HUES6 (cell line): ENCODE measurements around the gene ADGRL3.

ENCODE experiments used
- H3K27ac ChIP-seq: 2 replicates; pipeline ENCODE4 v1.7.0; 2013; ENCODE audit warnings: low read depth, mild to moderate bottlenecking, low read length, inconsistent platforms
- H3K27me3 ChIP-seq: 2 replicates; pipeline ENCODE4 v1.6.1; 2013; ENCODE audit warnings: low read length; ENCODE audit not compliant: control insufficient read depth, insufficient read depth
- H3K36me3 ChIP-seq: 2 replicates; pipeline ENCODE4 v1.6.1; 2013; ENCODE audit warnings: low read length; ENCODE audit not compliant: control insufficient read depth, insufficient read depth
- H3K4me1 ChIP-seq: 2 replicates; pipeline ENCODE4 v1.6.1; 2013; ENCODE audit warnings: low read length; ENCODE audit not compliant: control insufficient read depth, insufficient read depth
- H3K4me3 ChIP-seq: 2 replicates; pipeline ENCODE4 v1.5.1; 2013; ENCODE audit warnings: low read depth, low read length
- H3K9ac ChIP-seq: one replicate; pipeline ENCODE4 v1.6.1; 2013; ENCODE audit warnings: mild to moderate bottlenecking, low read length
- H3K9me3 ChIP-seq: 2 replicates; pipeline ENCODE4 v1.6.1; 2013; ENCODE audit warnings: low read depth, low read length; ENCODE audit not compliant: control insufficient read depth, insufficient read depth

Gene ADGRL3

DNA sequence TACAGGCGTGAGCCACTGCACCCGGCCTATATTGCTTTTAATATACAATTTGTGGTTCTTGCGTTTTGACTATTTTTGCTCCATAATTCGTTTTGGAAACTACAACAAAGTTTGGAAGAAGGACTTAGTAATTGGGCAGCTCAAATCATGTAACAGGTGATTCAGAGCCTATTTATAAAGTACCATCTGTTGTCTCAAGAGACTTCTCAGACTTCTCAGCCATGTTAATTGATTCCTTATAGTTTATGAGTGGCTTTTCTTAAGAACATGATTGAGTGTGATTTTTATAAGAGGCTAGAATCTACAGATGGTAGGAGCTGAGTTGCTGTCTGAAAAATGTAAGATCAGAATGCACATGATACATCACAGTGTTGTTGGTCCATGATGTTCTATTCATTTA, 240.2 kb downstream of the ADGRL3 start:
- Histone ChIP-seq H3K36me3 (no peaks in the 10 kb centered on the region), H3K27ac (no peak overlapping the region), H3K9ac (no peak overlapping the region), H3K9me3 (no peaks in the 10 kb centered on the region), H3K27me3 (no peaks in the 10 kb centered on the region), H3K4me3 (no peak overlapping the region), H3K4me1 (no peaks in the 10 kb centered on the region)

- Histone ChIP-seq H3K27me3 (no peaks in the 10 kb centered on the region), H3K9ac (no peak overlapping the region), H3K9me3 (no peaks in the 10 kb centered on the region), H3K4me1 (no peaks in the 10 kb centered on the region), H3K4me3 (no peak overlapping the region), H3K36me3 (no peaks in the 10 kb centered on the region), H3K27ac (no peak overlapping the region)
Observed at GRCh38 chr4:61442936-61443335, 242.8 kb downstream of the ADGRL3 start.

- H3K4me3 ChIP-seq: no peak overlapping the region
Observed at GRCh38 chr4:61443813-61444510, 243.8 kb downstream of the ADGRL3 start.

DNA sequence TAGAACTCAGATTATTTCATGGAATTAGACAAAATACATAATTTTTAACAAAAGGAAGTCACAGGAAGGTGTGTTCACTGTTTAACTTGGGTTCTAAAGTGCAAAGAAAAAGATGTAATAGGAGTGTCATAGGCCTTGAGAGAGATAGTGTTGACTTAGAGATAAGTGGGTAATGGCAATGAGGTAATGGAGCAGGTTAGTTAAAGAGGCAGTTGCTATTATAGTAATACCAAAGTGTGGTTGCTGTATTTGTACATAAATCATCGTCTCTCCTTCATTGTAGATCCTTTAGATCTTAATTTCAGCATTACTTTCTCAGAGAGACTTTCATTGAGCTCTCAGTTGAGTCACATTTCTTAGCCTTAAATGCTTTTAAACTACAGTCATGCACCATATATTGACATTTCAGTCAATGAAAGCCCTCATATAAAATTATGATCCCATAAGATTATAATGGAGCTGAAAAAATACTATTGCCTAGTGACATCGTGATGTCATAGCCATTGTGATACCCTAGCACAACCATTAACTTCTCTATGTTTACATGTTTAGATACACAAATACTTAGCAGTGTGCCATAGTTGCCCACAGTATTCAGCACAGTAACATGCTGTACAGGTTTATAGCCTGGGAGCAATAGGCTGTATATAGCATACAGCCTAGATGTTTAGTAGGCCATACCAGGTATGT, 245.4 kb downstream of the ADGRL3 start:
- H3K9me3 ChIP-seq: no peaks in the 10 kb centered on the region
- no peak overlapping the region for H3K27ac ChIP-seq
- no peaks in the 10 kb centered on the region for H3K4me1 ChIP-seq
- no peak overlapping the region for H3K4me3 ChIP-seq
- H3K36me3 ChIP-seq: no peaks in the 10 kb centered on the region
- no peaks in the 10 kb centered on the region for H3K27me3 ChIP-seq
- H3K9ac ChIP-seq: no peak overlapping the region

More at GRCh38 chr4:61443813-61444510, 243.8 kb downstream of the ADGRL3 start:
- H3K27ac ChIP-seq: no peak overlapping the region; the same call in 1 of the 2 replicates
- no peaks in the 10 kb centered on the region for H3K27me3 ChIP-seq
- no peak overlapping the region for H3K9ac ChIP-seq
- no peaks in the 10 kb centered on the region for H3K36me3 ChIP-seq
- H3K4me1 ChIP-seq: no peaks in the 10 kb centered on the region
- H3K9me3 ChIP-seq: no peaks in the 10 kb centered on the region

DNA sequence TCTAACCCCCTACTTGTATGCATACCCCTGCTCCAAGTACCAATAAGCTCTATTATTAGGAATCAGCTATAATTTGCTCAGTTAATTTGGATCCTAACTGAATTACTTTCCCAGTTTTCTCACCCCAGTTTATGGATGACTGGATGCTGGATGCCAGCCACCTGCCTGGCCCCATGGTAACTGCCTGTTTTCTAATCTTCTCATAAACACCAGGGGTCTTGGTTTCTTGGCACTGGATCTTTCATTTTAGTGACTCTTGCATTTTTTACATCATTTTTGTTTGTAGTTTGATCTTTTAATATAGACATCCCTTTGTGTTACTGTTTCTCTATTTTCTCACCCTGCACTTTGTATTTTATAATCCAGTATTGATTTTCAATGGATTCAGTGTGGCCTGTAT, 246.8 kb downstream of the ADGRL3 start:
- Histone ChIP-seq H3K4me1 (no peaks in the 10 kb centered on the region), H3K36me3 (no peaks in the 10 kb centered on the region)

DNA sequence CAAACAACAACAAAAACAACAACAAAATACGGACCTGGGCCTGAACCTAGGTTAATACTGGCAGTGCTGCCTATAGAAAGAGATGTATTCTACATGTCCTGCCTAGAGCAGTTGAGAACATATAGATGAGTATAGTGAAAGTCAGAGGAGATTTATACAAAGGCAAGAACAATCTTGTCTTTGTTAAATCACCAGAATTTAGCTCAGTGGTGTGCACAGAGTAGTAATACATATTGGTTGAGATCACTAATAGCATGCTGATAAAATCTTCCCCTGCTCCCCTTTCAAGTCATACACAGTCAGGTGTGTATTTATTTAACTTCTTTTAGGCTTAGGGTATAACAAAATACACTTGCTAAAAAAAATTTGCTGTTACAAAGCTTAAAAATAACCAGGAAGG, 247.8 kb downstream of the ADGRL3 start:
- no peaks in the 10 kb centered on the region for H3K9me3 ChIP-seq
- no peaks in the 10 kb centered on the region for H3K36me3 ChIP-seq
- H3K9ac ChIP-seq: no peak overlapping the region
- no peak overlapping the region for H3K4me3 ChIP-seq
- no peaks in the 10 kb centered on the region for H3K4me1 ChIP-seq
- H3K27ac ChIP-seq: no peak overlapping the region
- no peaks in the 10 kb centered on the region for H3K27me3 ChIP-seq

More for the DNA sequence above, 246.8 kb downstream of the ADGRL3 start:
- H3K27me3 ChIP-seq: no peaks in the 10 kb centered on the region
- no peak overlapping the region for H3K27ac ChIP-seq
- H3K9ac ChIP-seq: no peak overlapping the region
- H3K9me3 ChIP-seq: no peaks in the 10 kb centered on the region
- H3K4me3 ChIP-seq: no peak overlapping the region

GRCh38 chr4:61451935-61452334, 251.8 kb downstream of the ADGRL3 start:
- Histone ChIP-seq H3K27ac (no peak overlapping the region), H3K9ac (no peak overlapping the region), H3K27me3 (no peaks in the 10 kb centered on the region), H3K4me3 (no peak overlapping the region), H3K9me3 (no peaks in the 10 kb centered on the region), H3K36me3 (no peaks in the 10 kb centered on the region), H3K4me1 (no peaks in the 10 kb centered on the region)

- H3K27ac ChIP-seq: no peak overlapping the region
- H3K4me1 ChIP-seq: no peaks in the 10 kb centered on the region
- H3K36me3 ChIP-seq: no peaks in the 10 kb centered on the region
- no peak overlapping the region for H3K4me3 ChIP-seq
- H3K9me3 ChIP-seq: no peaks in the 10 kb centered on the region
- H3K27me3 ChIP-seq: no peaks in the 10 kb centered on the region
- no peak overlapping the region for H3K9ac ChIP-seq
Observed at GRCh38 chr4:61461956-61462355, 261.8 kb downstream of the ADGRL3 start.

GRCh38 chr4:61462451-61463326, 262.6 kb downstream of the ADGRL3 start:
- Histone ChIP-seq H3K4me3 (no peak overlapping the region), H3K27ac (no peak overlapping the region; the same call in 1 of the 2 replicates), H3K36me3 (no peaks in the 10 kb centered on the region), H3K9me3 (no peaks in the 10 kb centered on the region), H3K9ac (no peak overlapping the region), H3K27me3 (no peaks in the 10 kb centered on the region), H3K4me1 (no peaks in the 10 kb centered on the region)

DNA sequence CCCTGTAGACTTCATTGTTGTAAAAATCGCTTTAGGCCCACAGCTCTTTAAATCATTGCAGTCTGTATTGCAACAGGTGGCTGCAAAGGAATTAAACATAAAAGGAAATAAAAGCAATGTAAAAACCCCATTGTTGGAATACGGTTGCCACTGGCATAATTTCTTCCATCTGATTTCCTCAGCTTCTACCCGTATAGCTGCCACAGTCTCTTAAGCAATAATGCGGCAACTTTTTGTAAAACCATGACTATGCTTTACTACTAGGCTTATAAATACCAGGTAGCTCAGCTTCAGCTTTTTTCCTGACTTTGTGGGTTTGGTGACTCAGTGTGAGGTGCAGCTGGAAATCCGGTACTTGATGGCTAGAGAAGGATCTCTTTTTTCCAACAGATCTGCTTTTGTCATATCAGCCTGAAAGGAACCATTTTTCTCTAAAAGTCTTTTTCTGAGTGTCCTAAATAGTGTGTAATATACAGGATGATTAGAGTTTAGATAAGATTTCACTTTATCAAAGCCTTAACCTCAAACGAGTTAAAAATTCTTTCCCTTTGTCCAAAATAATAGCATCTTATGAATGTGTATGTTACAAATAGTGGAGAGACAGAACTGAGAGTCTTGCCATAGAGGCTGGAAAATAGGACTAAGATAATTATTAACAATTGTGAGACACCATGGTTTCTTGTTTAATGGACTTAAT, 268.0 kb downstream of the ADGRL3 start:
- no peaks in the 10 kb centered on the region for H3K36me3 ChIP-seq
- H3K4me1 ChIP-seq: no peaks in the 10 kb centered on the region
- no peak overlapping the region for H3K9ac ChIP-seq
- no peaks in the 10 kb centered on the region for H3K9me3 ChIP-seq
- no peak overlapping the region for H3K27ac ChIP-seq
- H3K4me3 ChIP-seq: no peak overlapping the region
- no peaks in the 10 kb centered on the region for H3K27me3 ChIP-seq
